KMS-11 (cell line): ENCODE measurements around the gene RFLNA.

Source experiments
- H2AFZ ChIP-seq: fragments of 200-600 bp; sonication (generic); 2 replicates; pipeline ENCODE4 v1.6.1; 2016; ENCODE audit warnings: antibody characterized with exemption, mixed run types, low read depth
- H3K27ac ChIP-seq: fragments of 200-600 bp; sonication (generic); 2 replicates; pipeline ENCODE4 v1.6.1; 2016; ENCODE audit warnings: mild to moderate bottlenecking, mixed run types
- H3K27me3 ChIP-seq: fragments of 200-600 bp; sonication (generic); 2 replicates; pipeline ENCODE4 v1.6.1; 2017; ENCODE audit warnings: mild to moderate bottlenecking, low read depth, mixed run types, moderate library complexity; ENCODE audit not compliant: insufficient read depth
- H3K36me3 ChIP-seq: fragments of 200-600 bp; sonication (generic); 2 replicates; pipeline ENCODE4 v1.6.1; 2017; ENCODE audit warnings: mild to moderate bottlenecking, mixed run types; ENCODE audit not compliant: insufficient read depth
- H3K4me1 ChIP-seq: fragments of 200-600 bp; sonication (generic); 2 replicates; pipeline ENCODE4 v1.6.1; 2016; ENCODE audit warnings: mild to moderate bottlenecking, low read depth, mixed run types; ENCODE audit not compliant: poor library complexity, severe bottlenecking
- H3K4me2 ChIP-seq: fragments of 200-600 bp; sonication (generic); 2 replicates; pipeline ENCODE4 v1.7.0; 2016; ENCODE audit warnings: mild to moderate bottlenecking, mixed run types
- H3K4me3 ChIP-seq: fragments of 200-600 bp; sonication (generic); IDR thresholded peaks from 2 replicates; pipeline ENCODE4 v1.6.1; 2017; ENCODE audit warnings: low read depth, low read length, mixed read lengths; ENCODE audit not compliant: insufficient read depth
- H3K79me2 ChIP-seq: fragments of 200-600 bp; sonication (generic); 2 replicates; pipeline ENCODE4 v1.6.1; 2016; ENCODE audit warnings: low read depth, mixed run types; ENCODE audit not compliant: insufficient read depth
- H3K9ac ChIP-seq: fragments of 200-600 bp; sonication (generic); 2 replicates; pipeline ENCODE4 v1.6.1; 2016; ENCODE audit warnings: mild to moderate bottlenecking, mixed run types
- H4K20me1 ChIP-seq: fragments of 200-600 bp; sonication (generic); 2 replicates; pipeline ENCODE4 v1.6.1; 2016; ENCODE audit warnings: mild to moderate bottlenecking, mixed run types; ENCODE audit not compliant: insufficient read depth
- CTCF ChIP-seq: fragments of 200-600 bp; sonication (generic); conservative IDR thresholded peaks from 2 replicates; pipeline ENCODE4 v1.6.1; 2017; ENCODE audit warnings: low read depth, mild to moderate bottlenecking, antibody characterized with exemption, low read length, moderate library complexity, mixed read lengths

RFLNA gene

GRCh38 chr12:124352839-124353238, 57.9 kb downstream of the RFLNA start:
- no peaks in the 10 kb centered on the region for H3K27me3 ChIP-seq
- no peaks in the 10 kb centered on the region for H3K79me2 ChIP-seq
- H4K20me1 ChIP-seq = no peaks in the 10 kb centered on the region
- H3K4me3 ChIP-seq = no peak overlapping the region
- no peak for TF ChIP-seq CTCF
- no peaks in the 10 kb centered on the region for H3K4me1 ChIP-seq
- no peak overlapping the region for H3K27ac ChIP-seq
- H3K4me2 ChIP-seq = no peak overlapping the region
- H2AFZ ChIP-seq = no peak overlapping the region
- no peak overlapping the region for H3K9ac ChIP-seq
- no peaks in the 10 kb centered on the region for H3K36me3 ChIP-seq

GRCh38 chr12:124354400-124354799, 59.5 kb downstream of the RFLNA start:
- no peaks in the 10 kb centered on the region for H3K4me1 ChIP-seq
- H3K79me2 ChIP-seq = no peaks in the 10 kb centered on the region
- no peak overlapping the region for H3K4me2 ChIP-seq
- TF ChIP-seq CTCF = no peak
- H2AFZ ChIP-seq = no peak overlapping the region
- no peak overlapping the region for H3K27ac ChIP-seq
- no peaks in the 10 kb centered on the region for H3K36me3 ChIP-seq
- H3K27me3 ChIP-seq = no peaks in the 10 kb centered on the region
- H3K4me3 ChIP-seq = no peak overlapping the region
- H3K9ac ChIP-seq = no peak overlapping the region
- no peaks in the 10 kb centered on the region for H4K20me1 ChIP-seq

GRCh38 chr12:124356221-124356620, 61.3 kb downstream of the RFLNA start:
- no peak overlapping the region for H3K4me2 ChIP-seq
- no peak overlapping the region for H3K9ac ChIP-seq
- no peaks in the 10 kb centered on the region for H4K20me1 ChIP-seq
- H3K36me3 ChIP-seq = no peaks in the 10 kb centered on the region
- H3K4me3 ChIP-seq = no peak overlapping the region
- H3K4me1 ChIP-seq = no peaks in the 10 kb centered on the region
- H3K27me3 ChIP-seq = no peaks in the 10 kb centered on the region
- H3K27ac ChIP-seq = no peak overlapping the region
- H2AFZ ChIP-seq = no peak overlapping the region
- TF ChIP-seq CTCF = no peak
- H3K79me2 ChIP-seq = no peaks in the 10 kb centered on the region

GRCh38 chr12:124357616-124358015, 62.7 kb downstream of the RFLNA start:
- no peak overlapping the region for H3K4me2 ChIP-seq
- no peak overlapping the region for H3K4me3 ChIP-seq
- no peaks in the 10 kb centered on the region for H3K79me2 ChIP-seq
- no peaks in the 10 kb centered on the region for H3K36me3 ChIP-seq
- H2AFZ ChIP-seq = no peak overlapping the region
- H3K27ac ChIP-seq = no peak overlapping the region
- no peak for TF ChIP-seq CTCF
- no peaks in the 10 kb centered on the region for H3K4me1 ChIP-seq
- no peaks in the 10 kb centered on the region for H4K20me1 ChIP-seq
- no peak overlapping the region for H3K9ac ChIP-seq
- H3K27me3 ChIP-seq = no peaks in the 10 kb centered on the region

- H3K4me2 ChIP-seq = no peak overlapping the region
- no peaks in the 10 kb centered on the region for H4K20me1 ChIP-seq
- TF ChIP-seq CTCF = no peak
- no peak overlapping the region for H3K9ac ChIP-seq
- no peak overlapping the region for H3K27ac ChIP-seq
- H3K79me2 ChIP-seq = no peaks in the 10 kb centered on the region
- H3K27me3 ChIP-seq = no peaks in the 10 kb centered on the region
- H3K4me1 ChIP-seq = no peaks in the 10 kb centered on the region
- no peak overlapping the region for H3K4me3 ChIP-seq
- no peaks in the 10 kb centered on the region for H3K36me3 ChIP-seq
- no peak overlapping the region for H2AFZ ChIP-seq
Measured at GRCh38 chr12:124358572-124358971, 63.7 kb downstream of the RFLNA start.
